Stimulated activated CD8-positive, alpha-beta memory T cell treated with anti-CD3 and anti-CD28 coated beads, Interleukin-4, amount 100 ng/mL, for 4 hours (primary cell): ENCODE data around the gene GATD1.

Experiments
- DNase-seq, 2 donors: peaks; one replicate each; pipeline ENCODE4 v3.0.0-alpha.2; 2020; ENCODE audit warnings: low read depth in 2 of 2, low spot score in 1 of 2

Gene GATD1

GRCh38 chr11:782264-783174 lies 5.2 kb upstream of the GATD1 start:
- DNase-seq, result no peak

DNA sequence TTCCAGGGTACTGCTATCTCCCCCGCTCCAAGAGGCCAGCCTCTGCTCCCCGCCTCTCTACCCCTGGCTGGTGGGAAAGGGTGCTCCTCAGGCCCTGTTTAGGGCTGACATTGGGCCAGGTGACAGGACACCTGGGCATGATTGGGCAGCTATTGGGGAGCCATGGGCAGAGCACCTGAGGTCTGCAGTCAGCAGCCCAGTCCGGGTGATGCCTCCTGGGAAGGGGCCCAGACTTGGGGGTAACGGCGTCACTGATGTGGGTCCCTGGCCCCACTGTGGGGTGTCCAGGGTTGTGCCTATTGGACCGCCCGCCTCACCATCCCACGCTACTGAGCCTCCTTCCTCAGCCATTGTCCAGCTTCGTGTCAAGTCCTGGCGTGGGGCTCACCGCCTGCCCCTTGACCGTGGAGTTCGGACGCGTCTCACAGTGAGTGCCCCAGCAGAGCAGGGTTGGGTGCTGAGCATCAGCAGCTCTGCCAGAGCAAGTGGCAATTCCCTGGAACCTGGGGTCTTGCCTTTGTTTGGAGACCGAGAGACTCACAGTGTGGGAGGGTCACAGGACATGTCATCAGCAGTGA lies 2.8 kb upstream of the GATD1 start:
- no peak for DNase-seq

GRCh38 chr11:778976-779954 lies 2.0 kb upstream of the GATD1 start:
- no peak for DNase-seq

DNA sequence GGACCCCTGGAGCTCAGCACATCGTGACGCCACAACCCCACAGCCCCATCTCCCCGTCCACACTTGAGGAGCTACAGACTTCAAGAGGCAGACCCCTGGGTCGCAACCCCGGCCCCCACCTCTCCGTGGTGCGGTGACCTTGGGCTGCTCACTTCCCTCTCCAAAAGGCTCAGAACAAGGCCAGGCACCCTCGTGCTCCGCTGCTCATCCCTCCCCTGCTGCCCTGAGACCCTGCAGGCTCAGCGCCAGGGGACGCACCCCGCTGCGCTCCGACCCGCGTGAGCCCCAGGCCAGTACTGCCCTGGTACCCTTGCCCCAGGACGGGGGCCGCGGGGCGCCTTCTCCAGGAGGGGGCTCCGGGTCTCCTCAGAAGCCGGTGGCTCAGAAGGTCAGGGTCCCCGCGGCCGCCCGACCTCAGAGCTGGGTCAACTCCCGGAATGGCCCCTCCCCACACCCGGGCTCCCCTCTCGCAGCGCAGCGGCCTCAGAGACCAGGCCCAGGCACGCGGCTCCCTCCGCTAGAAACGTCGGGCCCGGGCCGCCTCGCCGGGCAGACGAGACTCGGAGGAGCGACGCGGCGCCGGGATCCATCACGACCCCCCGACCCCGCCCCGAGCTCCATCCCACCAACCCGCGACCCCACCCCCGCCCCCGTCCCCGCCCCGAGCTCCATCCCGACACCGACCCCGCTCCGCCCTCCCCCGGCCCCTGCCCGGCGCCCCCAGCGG lies 563 bp downstream of the GATD1 start:
- no peak for DNase-seq

GRCh38 chr11:776263-776560 lies 1.1 kb downstream of the GATD1 start:
- DNase-seq, result no peak

- no peak for DNase-seq
Observed at GRCh38 chr11:774873-775592, 2.3 kb downstream of the GATD1 start.

DNA sequence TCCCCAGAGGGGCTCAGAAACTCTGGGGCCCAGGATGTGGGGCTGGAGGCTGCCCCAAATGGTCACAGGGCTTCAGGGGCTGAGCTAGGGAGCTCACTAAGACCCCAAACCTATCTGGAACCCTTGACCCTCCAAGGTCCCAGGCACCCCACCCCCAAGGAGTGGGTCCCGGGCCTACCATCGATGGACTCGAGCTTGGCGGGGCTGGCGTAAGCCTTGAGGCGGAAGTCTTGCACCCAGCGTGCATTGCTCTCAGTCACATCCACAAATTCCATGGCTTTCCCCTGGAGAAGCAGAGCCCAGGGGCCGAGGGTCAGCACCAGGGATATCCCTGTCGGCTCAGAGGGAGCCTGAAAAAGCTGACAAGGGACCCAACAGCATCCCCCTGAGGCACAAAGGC lies 3.5 kb downstream of the GATD1 start:
- no peak for DNase-seq

- no peak for DNase-seq
Observed at GRCh38 chr11:773425-773824, 3.9 kb downstream of the GATD1 start.

DNA sequence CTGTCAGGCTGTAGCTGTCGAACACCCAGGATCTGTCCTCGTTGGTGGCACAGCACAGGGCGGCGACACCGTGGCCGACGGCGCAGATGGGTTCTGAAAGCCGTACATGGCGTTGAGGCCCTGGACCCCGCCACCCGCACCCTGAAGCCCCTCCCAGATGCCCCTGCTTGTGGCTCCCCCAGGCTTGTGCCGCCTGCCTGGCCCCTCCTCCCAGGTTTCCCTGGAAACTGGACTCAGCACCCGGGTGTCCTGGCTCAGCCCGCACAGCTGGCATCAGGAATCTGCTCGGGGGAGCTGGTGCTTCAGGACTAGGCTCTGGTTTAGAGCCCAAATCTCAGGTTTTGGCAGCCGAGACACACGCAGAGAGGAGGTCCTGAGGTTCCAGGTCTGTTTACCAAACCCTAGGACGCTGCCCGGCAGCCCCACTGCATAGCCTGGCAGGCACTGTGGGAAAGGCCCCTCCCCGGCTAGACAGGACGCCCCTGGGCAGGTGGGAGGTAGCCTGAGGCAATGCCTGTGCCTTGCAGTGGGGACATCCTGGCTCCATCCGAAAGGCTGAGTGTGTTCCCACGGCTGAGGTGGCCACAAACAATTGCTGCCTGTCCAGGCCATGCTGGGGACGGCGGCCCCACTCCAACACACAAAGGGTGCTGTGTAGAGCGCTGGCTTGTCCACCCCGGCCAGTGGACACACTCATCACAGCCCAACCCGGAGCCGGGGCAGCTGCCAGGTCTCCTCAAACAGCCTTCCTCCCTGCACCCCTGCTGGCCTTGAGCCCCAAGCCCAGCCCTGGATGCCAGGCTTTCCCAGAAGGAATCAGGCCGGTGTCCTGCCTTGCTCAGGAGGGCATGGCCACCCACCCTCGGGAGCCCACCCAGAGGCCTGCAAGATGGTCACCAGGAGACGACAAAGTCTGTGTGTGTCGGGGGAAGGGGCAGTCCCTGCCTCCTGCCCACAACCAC lies 4.6 kb downstream of the GATD1 start:
- no peak for DNase-seq

DNA sequence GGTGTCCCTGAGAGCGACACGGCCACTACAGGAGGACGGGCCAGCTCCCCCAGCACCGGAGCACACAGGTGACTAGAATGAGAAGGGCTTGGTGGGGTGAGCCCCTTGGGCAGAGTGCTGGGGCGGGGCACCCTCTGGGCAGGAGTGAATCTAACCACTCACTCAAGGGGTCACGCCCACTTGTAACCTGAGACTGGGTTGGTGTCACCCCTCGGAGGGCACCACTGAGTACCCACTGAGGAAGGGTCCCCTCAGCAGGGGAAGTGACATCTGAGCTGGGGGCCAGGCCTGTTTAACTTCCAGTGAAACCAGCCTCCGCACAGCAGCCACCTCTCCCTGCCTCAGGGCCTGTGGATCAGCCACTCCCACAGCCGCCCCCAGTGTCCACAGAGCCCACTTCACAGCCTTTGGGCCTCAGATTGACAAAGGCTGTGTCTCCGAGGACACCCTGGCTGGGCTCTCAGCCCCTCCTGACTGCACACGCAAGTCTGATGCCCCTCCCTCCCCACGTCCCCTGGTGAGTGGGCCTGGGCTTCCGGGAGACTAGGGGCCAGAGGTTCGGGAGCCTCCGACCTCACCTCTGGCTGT lies 5.6 kb downstream of the GATD1 start:
- DNase-seq, result no peak

DNA sequence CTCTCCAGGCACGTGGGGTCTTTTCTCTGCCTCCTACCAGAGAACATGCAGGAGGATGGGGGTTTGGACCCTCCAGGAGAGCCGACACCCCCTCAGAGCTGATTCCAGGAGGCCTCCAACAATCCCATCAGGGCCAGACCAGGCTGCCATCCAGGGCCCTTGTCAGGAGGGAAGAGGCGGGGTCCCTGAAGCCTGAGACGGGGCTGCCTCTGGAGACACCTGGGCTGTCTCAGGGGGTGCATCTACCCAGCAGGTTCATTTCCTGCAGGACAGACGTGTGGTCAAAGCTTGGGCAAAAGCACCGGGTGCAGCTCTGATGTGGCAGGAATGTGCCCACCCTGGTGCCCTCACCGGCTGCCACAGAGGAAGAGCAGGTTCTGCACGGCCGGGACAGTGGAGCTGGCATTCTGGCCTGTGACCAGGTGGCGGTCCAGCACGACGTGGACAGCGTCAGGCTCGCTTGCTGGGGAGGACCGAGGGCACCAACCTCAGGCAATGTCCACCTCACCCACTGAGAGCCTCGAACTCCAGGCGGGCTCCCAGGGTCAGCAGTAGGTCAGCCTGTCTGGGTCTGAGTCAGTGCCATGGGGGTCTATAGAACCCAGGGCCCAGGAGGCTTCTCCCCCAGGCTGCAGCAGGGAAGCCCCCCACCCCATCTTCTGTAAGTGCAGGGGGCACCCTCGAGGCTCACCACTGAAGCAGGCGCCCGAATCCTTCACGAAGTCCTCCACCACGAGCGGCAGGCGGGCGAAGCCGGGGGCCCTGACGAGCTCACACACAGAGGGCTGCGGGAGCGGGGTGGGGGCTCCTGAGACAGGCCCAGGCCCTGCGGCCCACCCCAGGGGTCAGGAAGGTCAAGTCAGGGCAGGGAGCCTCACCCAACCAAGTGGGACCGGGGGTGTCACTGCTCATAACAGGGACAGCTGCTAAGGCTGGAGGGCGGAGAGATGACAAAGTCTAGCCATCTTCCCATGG lies 6.4 kb downstream of the GATD1 start:
- no peak for DNase-seq

GRCh38 chr11:769887-770641 lies 7.2 kb downstream of the GATD1 start:
- no peak for DNase-seq

GRCh38 chr11:767238-767637 lies 10.0 kb downstream of the GATD1 start:
- DNase-seq, result no peak

DNA sequence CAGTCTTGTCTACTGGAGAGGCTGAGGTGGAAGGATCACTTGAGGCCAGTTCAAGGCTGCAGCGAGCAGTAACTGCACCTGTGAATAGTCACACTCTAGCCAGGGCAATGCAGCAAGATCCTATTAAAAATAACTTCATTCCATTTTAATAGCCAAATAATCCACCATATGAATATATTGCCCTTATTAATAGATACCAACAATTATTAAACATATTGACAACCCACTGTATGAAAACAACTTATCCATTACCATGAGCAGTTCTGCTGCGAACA lies 10.4 kb downstream of the GATD1 start:
- no peak for DNase-seq

DNA sequence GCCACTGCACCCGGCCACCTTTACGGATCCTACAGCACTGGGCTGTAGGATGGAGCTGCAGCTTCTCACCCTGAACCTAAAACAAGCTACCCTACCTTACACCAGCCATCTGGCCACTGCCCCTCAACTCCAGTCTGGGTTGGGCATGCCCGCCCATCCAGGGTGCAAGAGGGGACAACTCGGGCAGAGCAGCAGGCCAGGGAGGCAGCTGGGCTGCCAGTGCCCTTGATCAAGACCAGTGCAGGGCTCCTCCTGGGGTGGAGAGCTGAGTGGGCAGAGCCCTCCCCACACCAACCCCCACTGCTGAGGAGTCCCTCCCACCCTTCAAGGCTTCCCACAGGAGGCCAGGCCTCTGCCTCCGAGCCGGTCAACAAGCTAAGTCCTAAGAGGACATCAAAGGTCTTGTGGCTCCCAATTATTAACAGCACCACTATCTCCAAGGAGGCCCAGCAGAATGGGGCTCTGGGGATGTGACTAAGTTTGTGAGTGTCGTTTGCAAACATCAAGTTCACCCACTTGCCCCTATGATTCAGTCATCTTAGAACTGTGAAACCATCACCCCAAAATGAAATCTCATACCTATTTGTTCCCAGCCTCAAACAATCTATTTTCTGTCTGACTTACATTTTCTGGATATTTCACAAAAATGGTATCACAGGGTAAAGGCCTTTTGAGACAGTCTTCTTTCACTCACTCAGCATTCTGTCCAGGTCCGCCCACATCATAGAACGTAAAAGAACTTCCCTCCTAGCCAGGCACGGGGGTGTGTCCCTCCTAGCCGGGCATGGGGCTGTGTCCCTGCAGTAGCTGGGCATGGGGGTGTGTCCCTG lies 11.0 kb downstream of the GATD1 start:
- no peak for DNase-seq

DNA sequence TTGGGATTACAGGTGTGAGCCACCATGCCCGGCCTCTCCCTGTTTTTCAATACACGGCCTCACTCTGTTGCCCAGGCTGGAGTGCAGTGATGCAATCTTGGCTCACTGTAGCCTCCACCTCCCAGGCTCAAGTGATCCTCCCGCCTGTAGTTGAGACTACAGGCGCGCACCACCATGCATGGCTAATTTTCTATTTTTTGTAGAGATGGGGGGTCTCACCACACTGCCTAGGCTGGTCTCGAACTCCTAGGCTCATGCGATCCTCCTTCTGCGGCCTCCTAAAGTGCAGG lies 11.5 kb downstream of the GATD1 start:
- no peak for DNase-seq
